ENCODE results near the gene DPH2. TPM values are rescaled to one million over a fixed set of nuclear protein-coding genes. Genes with fewer than 3 reads are reported as not detected.

DPH2 gene
- total and polyA plus RNA-seq, 2 experiments from 2014 or later: 16.7 to 42.9 TPM

- in situ Hi-C loops (cut with MboI): no loop called here
- H3K9ac ChIP-seq: no peak overlapping the region
- H3K4me1 ChIP-seq (ENCODE audit: insufficient read depth): peaks cover 5% of the 10 kb centered on the region; the same call in 1 of the 2 replicates
- peaks cover 11% of the 10 kb centered on the region; the same call in 1 of the 2 replicates for H3F3A ChIP-seq (ENCODE audit: insufficient read depth)
- H3K36me3 ChIP-seq (ENCODE audit: low read depth): peaks cover 3% of the 10 kb centered on the region; the same call in 1 of the 2 replicates
- no peak overlapping the region for H3K4me3 ChIP-seq
- no peak overlapping the region for H2AFZ ChIP-seq
- no peaks in the 10 kb centered on the region for H3K9me3 ChIP-seq (ENCODE audit: low read depth)
- H3K27ac ChIP-seq: no peak overlapping the region
- H4K20me1 ChIP-seq (ENCODE audit: insufficient read depth): no peaks in the 10 kb centered on the region
- H3K9me2 ChIP-seq (ENCODE audit: insufficient read depth): no peaks in the 10 kb centered on the region
- 74 to 78% methylated on average over 20 to 21 of the region's 21 CpGs for WGBS, 2 experiments (ENCODE audit: low coverage in 1 of 2, low lambda C conversion rate in 2 of 2, missing lambda C conversion rate in 2 of 2)
- no peak overlapping the region for H3K4me2 ChIP-seq (ENCODE audit: unreplicated experiment)
- no peaks in the 10 kb centered on the region for H3K27me3 ChIP-seq (replicated peaks; ENCODE audit: insufficient read depth)
- H3K79me2 ChIP-seq (ENCODE audit: insufficient read depth): no peaks in the 10 kb centered on the region
- TF ChIP-seq EZH2 (IDR thresholded peaks at IDR 0.05; ENCODE audit: insufficient read depth, poor library complexity, severe bottlenecking) (no peak), EZH2phosphoT487 (IDR thresholded peaks at IDR 0.05; ENCODE audit: insufficient read depth, low read depth) (no peak)
- DNase-seq: no peak
Measured at GRCh38 chr1:43995984-43996732, 26.3 kb downstream of the DPH2 start.

DNA sequence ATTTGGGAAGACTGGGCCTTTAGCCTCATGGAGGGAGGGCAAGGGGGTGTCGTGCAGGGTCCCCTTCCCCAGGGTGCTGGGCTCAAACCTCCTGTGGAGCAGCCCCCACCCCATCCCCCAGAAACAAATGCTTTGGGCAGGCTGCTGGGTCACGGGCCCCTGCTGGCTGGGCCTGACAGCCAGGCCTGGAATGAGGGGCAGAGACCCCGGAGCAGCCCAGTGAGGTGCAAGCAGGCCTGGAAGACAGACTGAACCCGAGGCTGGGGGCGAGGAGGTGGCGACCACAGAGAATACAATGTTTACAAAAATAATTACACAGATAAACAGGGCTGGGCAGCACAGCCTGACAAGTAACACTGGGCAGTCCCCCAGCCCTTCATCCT lies 26.9 kb downstream of the DPH2 start:
- H3F3A ChIP-seq (ENCODE audit: insufficient read depth): peaks cover 11% of the 10 kb centered on the region; the same call in 1 of the 2 replicates
- no peak overlapping the region for H3K4me2 ChIP-seq (ENCODE audit: unreplicated experiment)
- H3K9me2 ChIP-seq (ENCODE audit: insufficient read depth): no peaks in the 10 kb centered on the region
- no peak overlapping the region for H3K27ac ChIP-seq
- no peaks in the 10 kb centered on the region for H3K27me3 ChIP-seq (replicated peaks; ENCODE audit: insufficient read depth)
- in situ Hi-C loops (cut with MboI): no loop called here
- H3K4me3 ChIP-seq: no peak overlapping the region
- H3K4me1 ChIP-seq (ENCODE audit: insufficient read depth): peaks cover 5% of the 10 kb centered on the region; the same call in 1 of the 2 replicates
- no peaks in the 10 kb centered on the region for H3K9me3 ChIP-seq (ENCODE audit: low read depth)
- H4K20me1 ChIP-seq (ENCODE audit: insufficient read depth): no peaks in the 10 kb centered on the region
- 73 to 77% methylated on average over 6 of the region's 6 CpGs for WGBS, 2 experiments (ENCODE audit: low coverage in 1 of 2, low lambda C conversion rate in 2 of 2, missing lambda C conversion rate in 2 of 2)
- no peak overlapping the region for H2AFZ ChIP-seq
- TF ChIP-seq EZH2 (IDR thresholded peaks at IDR 0.05; ENCODE audit: insufficient read depth, poor library complexity, severe bottlenecking): no peak
- TF ChIP-seq EZH2phosphoT487 (IDR thresholded peaks at IDR 0.05; ENCODE audit: insufficient read depth, low read depth): no peak
- no peak overlapping the region for H3K9ac ChIP-seq
- DNase-seq: no peak
- no peaks in the 10 kb centered on the region for H3K79me2 ChIP-seq (ENCODE audit: insufficient read depth)
- peaks cover 3% of the 10 kb centered on the region; the same call in 1 of the 2 replicates for H3K36me3 ChIP-seq (ENCODE audit: low read depth)

DNA sequence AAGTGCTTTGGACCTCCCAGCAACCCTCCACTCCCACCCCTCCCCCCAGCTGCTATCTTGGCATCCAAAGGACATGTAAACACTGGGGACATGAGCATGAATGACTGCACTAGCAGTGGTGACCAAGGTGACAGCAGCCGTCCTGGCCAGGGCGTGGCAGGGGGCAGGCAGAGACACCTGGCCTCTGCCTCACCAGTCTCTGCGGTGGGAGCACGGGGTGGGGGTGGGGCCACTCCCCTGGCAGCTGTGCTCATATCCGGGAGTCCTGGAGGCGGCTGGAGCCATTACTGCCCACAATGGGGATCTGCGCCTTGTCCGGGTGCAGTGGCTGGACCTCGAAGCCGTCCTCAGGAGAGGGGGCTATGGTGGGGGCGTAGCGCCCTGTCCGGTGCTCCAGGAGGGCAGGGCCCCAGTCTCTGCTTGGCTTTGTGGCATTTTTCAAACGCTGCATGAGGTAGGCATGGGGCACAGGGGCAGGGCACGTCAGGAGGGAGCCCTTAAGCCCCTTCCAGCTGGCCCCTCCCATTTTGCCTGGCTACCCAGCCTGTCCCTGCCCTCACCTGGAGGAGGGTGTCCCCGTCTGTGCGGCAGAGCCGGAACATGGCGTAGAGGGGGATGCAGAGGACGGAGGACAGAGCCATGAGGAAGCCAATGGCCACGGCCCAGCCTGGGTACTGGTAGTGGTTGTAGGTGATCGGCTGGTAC lies 27.6 kb downstream of the DPH2 start:
- no peak overlapping the region for H3K27ac ChIP-seq
- WGBS, 2 experiments (ENCODE audit: low coverage in 1 of 2, low lambda C conversion rate in 2 of 2, missing lambda C conversion rate in 2 of 2): 90 to 93% methylated on average over 17 to 22 of the region's 22 CpGs
- no peak for TF ChIP-seq EZH2 (IDR thresholded peaks at IDR 0.05; ENCODE audit: insufficient read depth, poor library complexity, severe bottlenecking)
- TF ChIP-seq EZH2phosphoT487 (IDR thresholded peaks at IDR 0.05; ENCODE audit: insufficient read depth, low read depth): no peak
- H3K36me3 ChIP-seq (ENCODE audit: low read depth): peaks cover 3% of the 10 kb centered on the region; the same call in 1 of the 2 replicates
- no peaks in the 10 kb centered on the region for H3K27me3 ChIP-seq (replicated peaks; ENCODE audit: insufficient read depth)
- DNase-seq: no peak
- H2AFZ ChIP-seq: no peak overlapping the region
- no peaks in the 10 kb centered on the region for H3K9me2 ChIP-seq (ENCODE audit: insufficient read depth)
- in situ Hi-C loops (cut with MboI): no loop called here
- no peaks in the 10 kb centered on the region for H4K20me1 ChIP-seq (ENCODE audit: insufficient read depth)
- peaks cover 10% of the 10 kb centered on the region; the same call in 1 of the 2 replicates for H3F3A ChIP-seq (ENCODE audit: insufficient read depth)
- no peaks in the 10 kb centered on the region for H3K79me2 ChIP-seq (ENCODE audit: insufficient read depth)
- peaks cover 5% of the 10 kb centered on the region; the same call in 1 of the 2 replicates for H3K4me1 ChIP-seq (ENCODE audit: insufficient read depth)
- no peak overlapping the region for H3K4me3 ChIP-seq
- no peak overlapping the region for H3K9ac ChIP-seq
- no peaks in the 10 kb centered on the region for H3K9me3 ChIP-seq (ENCODE audit: low read depth)
- H3K4me2 ChIP-seq (ENCODE audit: unreplicated experiment): no peak overlapping the region

DNA sequence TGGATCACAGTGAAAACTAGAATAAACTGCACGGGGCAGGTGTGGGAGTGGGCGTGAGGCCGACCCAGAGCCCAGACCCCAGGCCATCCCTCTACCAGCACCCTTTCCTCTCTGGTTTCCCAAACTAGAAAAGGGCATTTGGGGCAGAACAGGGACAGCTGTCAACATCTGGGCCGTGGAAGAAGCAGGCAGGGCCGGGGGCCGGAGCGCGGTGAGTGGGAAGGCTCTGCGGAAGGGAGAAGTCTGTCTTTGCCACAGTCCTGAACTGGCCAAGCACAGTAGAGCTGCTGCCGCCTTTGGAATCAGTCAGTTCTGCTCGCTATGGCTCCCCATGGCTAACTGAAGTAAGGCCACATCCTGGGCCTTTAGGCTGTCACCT lies 28.2 kb downstream of the DPH2 start:
- H3K4me1 ChIP-seq (ENCODE audit: insufficient read depth): peaks cover 5% of the 10 kb centered on the region; the same call in 1 of the 2 replicates
- in situ Hi-C loops (cut with MboI): no loop called here
- H4K20me1 ChIP-seq (ENCODE audit: insufficient read depth): no peaks in the 10 kb centered on the region
- no peaks in the 10 kb centered on the region for H3K27me3 ChIP-seq (replicated peaks; ENCODE audit: insufficient read depth)
- H3K4me2 ChIP-seq (ENCODE audit: unreplicated experiment): no peak overlapping the region
- no peaks in the 10 kb centered on the region for H3K79me2 ChIP-seq (ENCODE audit: insufficient read depth)
- no peak overlapping the region for H3K27ac ChIP-seq
- H3K36me3 ChIP-seq (ENCODE audit: low read depth): peaks cover 3% of the 10 kb centered on the region; the same call in 1 of the 2 replicates
- no peak for TF ChIP-seq EZH2phosphoT487 (IDR thresholded peaks at IDR 0.05; ENCODE audit: insufficient read depth, low read depth)
- no peak for TF ChIP-seq EZH2 (IDR thresholded peaks at IDR 0.05; ENCODE audit: insufficient read depth, poor library complexity, severe bottlenecking)
- no peaks in the 10 kb centered on the region for H3K9me3 ChIP-seq (ENCODE audit: low read depth)
- DNase-seq: no peak
- no peaks in the 10 kb centered on the region for H3K9me2 ChIP-seq (ENCODE audit: insufficient read depth)
- no peak overlapping the region for H2AFZ ChIP-seq
- H3K4me3 ChIP-seq: no peak overlapping the region
- 88 to 89% methylated on average over 11 of the region's 11 CpGs for WGBS, 2 experiments (ENCODE audit: low coverage in 1 of 2, low lambda C conversion rate in 2 of 2, missing lambda C conversion rate in 2 of 2)
- 0 out of 2 replicates have a peak, but pooled peaks cover 4% of the 10 kb centered on the region for H3F3A ChIP-seq (ENCODE audit: insufficient read depth)
- H3K9ac ChIP-seq: no peak overlapping the region
